Kidney glomerular epithelial cell (primary cell): ENCODE measurements around the gene POGLUT3.

ENCODE experiments used
- DNase-seq: peaks from one replicate; lab custom pipeline; 2025; lab: John Stamatoyannopoulos, UW

POGLUT3 gene, protein sequence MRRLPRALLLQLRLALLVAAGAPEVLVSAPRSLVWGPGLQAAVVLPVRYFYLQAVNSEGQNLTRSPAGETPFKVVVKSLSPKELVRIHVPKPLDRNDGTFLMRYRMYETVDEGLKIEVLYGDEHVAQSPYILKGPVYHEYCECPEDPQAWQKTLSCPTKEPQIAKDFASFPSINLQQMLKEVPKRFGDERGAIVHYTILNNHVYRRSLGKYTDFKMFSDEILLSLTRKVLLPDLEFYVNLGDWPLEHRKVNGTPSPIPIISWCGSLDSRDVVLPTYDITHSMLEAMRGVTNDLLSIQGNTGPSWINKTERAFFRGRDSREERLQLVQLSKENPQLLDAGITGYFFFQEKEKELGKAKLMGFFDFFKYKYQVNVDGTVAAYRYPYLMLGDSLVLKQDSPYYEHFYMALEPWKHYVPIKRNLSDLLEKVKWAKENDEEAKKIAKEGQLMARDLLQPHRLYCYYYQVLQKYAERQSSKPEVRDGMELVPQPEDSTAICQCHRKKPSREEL

GRCh38 chr11:108498046-108498815 lies at the start of gene POGLUT3:
POGLUT3 (minus strand) TSS chr11:108498384; CDS start chr11:108498366, 18 bp downstream.
- DNase-seq: no peak

DNA sequence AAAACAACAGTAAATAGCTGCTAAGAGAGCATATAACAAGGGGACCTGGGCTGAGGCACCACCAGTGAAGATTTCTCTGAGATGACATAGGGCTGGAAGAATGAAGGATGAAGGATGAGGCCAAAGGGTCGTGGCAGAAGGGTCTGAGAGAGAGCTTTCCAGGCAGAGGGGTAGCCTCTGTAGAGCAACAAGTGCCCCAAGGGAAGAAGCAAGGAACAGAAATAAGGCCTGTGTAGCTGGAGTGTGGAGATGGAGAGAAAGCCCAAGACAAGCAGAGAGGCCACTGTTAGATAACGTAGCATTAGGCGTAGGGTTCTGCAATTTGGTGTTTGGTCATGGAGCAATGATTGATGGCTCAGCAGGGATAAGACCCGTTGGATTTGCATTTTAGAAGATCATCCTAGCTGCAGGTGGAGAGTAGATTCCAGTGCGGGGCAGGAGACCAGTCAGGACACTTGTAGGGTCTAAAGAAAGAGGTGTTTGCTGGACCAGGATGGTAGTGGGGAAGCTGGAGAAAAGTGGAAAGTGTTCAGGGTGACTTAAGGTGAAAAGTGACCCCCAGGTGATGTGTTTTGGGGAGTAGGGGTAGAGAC lies 47.8 kb upstream of the POGLUT3 start:
- no peak for DNase-seq

GRCh38 chr11:108543316-108543964 lies 45.3 kb upstream of the POGLUT3 start:
- DNase-seq: no peak

DNA sequence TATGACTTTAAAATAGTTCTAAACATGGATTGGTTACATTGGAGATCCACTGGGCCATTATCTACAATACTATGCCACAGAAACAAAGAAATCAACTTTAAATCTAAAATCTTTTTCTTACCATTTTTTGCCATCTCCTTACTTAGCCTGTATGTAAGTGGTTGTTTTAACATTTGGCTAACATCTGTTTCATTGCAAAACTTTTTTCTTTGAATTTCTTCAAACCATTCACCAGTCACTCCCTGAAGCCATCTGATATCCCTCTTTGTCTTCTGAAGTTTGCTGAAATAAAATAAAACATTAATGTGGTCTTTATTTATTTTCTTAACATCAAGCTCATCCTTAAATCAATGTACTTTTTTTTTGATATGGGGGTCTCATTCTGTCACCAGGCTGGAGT lies 43.3 kb upstream of the POGLUT3 start:
- no peak for DNase-seq

DNA sequence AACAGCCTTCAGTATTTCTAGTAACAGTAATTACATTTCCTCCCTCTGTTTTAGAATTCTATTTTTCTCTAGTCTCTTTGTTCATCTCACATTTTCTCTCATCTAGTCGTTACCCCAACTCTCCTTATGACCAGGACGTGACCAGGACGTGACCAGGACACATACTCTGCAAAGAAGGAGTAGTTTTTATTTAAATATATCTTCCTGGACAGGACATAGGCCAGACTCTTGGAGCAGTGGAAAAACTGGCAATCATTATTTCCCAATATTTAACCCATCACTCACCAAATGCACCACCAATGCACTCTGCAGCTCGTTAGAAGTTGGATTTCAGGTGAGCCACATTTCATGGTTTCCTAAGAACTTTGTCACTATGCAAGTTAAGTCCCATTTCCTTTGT lies 40.3 kb upstream of the POGLUT3 start:
- DNase-seq: no peak

- no peak for DNase-seq
Observed at GRCh38 chr11:108538022-108538424, 39.8 kb upstream of the POGLUT3 start.

DNA sequence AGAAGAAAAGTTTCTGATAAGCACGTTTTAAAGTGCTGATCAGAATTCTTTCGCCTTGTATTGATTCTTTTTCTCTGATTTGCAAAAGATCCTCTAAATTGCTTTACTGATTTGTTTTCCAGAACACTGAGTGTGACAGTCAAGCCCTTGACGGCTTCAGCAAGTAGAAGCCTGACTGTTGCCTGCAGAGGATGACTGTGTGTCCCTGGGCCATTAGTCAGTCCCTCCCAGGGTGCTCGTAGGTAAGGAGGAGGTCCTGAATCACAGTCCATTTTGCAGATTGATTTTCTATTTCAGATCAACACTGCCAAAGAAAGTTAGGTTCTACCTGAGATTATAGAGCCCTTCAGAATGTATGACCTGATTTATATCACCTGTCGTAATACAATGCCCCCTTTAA lies 38.6 kb upstream of the POGLUT3 start:
- DNase-seq: no peak

- no peak for DNase-seq
Observed at GRCh38 chr11:108535384-108535955, 37.3 kb upstream of the POGLUT3 start.

DNA sequence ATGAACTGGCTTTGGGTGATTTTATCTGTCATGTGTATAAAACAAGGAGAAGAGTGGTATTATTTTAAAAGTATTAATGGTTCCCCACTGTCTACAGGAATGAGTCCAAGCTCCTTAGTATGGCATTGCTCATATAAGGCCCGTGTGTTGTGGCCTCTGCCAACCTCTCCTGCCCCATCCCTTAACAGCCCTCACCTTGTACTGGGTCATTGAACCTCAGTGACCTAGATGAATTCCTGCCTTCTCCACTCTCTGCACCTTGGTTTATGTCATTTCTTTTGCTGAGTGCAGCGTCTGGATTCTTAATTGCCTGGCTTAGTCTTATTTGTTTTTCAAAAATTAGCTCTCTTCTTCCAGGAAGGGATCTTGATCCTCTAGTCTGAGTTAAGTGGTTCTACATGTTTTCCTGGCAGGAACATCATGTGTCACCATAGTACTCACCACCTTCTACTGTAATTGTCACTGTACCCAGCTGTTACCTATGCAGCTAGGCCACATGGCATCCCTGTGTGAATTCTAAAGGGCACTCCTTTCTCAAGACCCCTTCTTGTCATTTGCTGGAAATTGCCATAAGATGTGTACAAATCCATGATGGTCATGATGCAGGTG lies 36.2 kb upstream of the POGLUT3 start:
- DNase-seq: no peak

- DNase-seq: no peak
Observed at GRCh38 chr11:108530426-108530825, 32.2 kb upstream of the POGLUT3 start.

DNA sequence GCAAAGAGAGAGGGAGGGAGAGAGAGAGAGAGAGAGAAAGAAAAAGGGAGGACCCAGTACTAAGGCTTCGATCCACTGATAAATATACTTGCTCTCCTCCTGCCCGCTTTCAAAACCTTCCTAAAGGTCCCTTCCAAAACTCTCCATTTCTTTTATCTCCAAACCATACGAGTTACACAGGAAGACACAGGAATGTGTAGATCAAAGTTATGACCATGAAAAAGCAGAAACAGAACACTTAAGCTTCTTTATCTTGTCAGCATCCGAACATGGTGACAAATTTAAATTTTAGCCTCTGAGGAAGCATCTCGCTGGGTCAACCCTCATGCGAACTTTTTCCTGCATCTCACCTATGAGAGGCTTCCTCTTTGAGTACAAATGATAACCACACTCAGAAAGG lies 29.2 kb upstream of the POGLUT3 start:
- no peak for DNase-seq

DNA sequence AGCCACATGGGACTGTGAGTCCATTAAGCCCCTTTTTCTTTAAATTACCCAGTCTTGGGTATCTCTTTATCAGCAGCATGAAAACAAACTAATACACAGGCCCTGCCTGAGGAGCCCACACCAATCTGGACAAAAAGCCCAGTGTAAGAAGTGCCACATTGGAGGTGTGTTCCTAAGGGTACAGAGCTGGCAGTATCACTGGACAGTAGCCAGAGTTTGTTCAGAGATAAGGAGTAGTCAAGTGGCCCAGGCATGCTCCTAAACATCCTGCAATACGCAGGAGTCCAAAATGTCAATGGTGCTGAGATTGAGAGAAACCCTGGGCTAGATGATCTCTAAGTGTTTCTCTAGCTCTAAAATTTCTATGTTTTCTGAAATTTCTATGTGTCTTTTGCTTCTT lies 27.0 kb upstream of the POGLUT3 start:
- no peak for DNase-seq

DNA sequence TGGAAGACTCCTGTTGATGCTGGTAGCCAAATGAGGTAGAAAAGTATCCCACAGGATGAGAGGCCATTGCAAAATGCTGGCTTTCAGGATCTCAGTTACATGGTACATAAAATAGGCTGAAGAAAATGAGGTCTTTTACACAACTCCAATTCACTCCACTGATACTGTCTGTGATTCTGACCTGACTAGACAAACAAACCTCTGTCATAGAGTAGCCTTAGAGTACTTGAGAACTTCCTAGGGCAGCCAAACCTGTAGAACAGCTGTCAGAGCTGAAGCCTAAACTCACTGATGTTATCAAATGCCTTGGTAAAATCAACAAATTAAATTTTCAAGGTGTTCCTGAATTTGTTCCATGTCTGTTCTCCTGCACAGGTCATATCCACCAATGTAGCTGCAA lies 26.2 kb upstream of the POGLUT3 start:
- no peak for DNase-seq

DNA sequence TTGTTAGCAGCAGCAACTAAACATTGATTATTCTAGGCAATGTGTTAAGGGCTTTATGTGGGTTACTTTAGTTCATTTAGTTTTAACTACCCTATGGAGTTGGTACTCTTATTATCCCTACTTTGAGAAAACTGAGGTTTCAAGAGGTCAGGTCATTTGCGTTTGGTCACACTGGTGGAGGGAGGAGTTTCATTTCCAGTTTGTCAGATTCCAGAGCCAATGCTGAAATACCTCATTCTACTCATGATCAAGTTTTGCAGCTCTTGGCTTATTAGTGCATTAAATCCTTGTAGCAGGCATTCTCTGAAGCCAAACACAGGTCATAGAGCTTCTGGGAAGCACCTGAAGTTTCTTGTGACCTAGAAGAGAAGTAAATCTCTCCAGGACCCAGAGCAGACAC lies 24.1 kb upstream of the POGLUT3 start:
- DNase-seq: no peak

- DNase-seq: no peak
Observed at GRCh38 chr11:108518581-108518980, 20.4 kb upstream of the POGLUT3 start.

- DNase-seq: no peak
Observed at GRCh38 chr11:108516125-108516524, 17.9 kb upstream of the POGLUT3 start.

DNA sequence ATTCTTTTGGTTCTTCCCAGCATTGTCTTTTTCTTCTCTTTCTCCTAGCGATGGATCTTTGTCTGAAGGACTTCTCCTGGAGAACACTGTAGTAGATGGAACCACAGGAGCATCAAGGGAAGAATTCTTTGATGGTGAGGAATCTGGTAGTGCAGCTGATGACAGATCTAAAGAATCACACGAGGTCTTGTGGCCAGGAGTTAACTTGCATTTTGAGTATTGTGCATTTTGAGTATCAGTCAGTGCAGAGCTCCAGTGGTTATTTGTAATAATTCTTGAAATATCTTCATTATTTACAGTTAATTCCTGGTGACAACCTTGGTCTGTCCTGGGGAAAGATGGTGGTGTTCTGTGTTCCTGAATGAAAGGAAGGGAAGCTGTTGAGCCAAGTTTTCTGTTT lies 14.5 kb upstream of the POGLUT3 start:
- no peak for DNase-seq

GRCh38 chr11:108511851-108512474 lies 13.8 kb upstream of the POGLUT3 start:
- DNase-seq: peak; percentile 92

GRCh38 chr11:108508653-108509593 lies 10.7 kb upstream of the POGLUT3 start:
- no peak for DNase-seq

DNA sequence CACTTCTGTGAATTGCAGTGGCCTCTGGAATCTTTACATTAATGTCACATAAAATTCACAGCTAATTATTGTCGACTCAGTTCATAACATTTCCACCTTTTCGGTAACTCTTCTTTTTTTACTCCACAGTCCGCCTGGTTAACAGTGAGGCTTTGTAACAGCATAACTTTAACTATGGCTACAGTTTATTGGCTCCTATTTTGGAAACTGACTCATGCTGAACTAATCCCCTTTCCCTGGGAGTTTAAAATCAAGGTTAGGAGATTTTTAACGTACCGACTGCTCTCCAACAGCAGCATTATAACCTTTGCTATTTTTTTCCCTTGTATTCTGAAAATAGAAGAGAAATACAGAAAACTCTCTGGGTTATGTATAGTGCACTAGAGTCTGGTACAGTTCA lies 3.2 kb upstream of the POGLUT3 start:
- DNase-seq: no peak
